ENCODE results near the gene NOVA2. TPM values are rescaled to one million over a fixed set of nuclear protein-coding genes. Genes with fewer than 3 reads are reported as not detected.

The NOVA2 gene
- total RNA-seq, 1 donor from 2014 or later: 6.2 TPM

GRCh38 chr19:45924891-45925447 is 48.7 kb downstream of the NOVA2 start:
- DNase-seq (ENCODE audit: low read depth in 2 of 2): no peak

- DNase-seq (ENCODE audit: low read depth in 2 of 2): peak in 1 of 2 donors; percentile 30
Measured at GRCh38 chr19:45922281-45922680, 51.4 kb downstream of the NOVA2 start.

- DNase-seq (ENCODE audit: low read depth in 2 of 2): peak in 1 of 2 donors; percentile 15
Measured at GRCh38 chr19:45920458-45920857, 53.2 kb downstream of the NOVA2 start.

GRCh38 chr19:45919678-45920077 is 54.0 kb downstream of the NOVA2 start:
- no peak for DNase-seq (ENCODE audit: low read depth in 2 of 2)

- DNase-seq (ENCODE audit: low read depth in 2 of 2): no peak
Measured at GRCh38 chr19:45918721-45919120, 54.9 kb downstream of the NOVA2 start.

GRCh38 chr19:45917421-45918091 is 56.1 kb downstream of the NOVA2 start:
- no peak for DNase-seq (ENCODE audit: low read depth in 2 of 2)

GRCh38 chr19:45913874-45914830 is 59.5 kb downstream of the NOVA2 start, which contains the start of gene NANOS2:
NANOS2 (minus strand) TSS chr19:45914778; CDS start chr19:45914693, 85 bp downstream.
- DNase-seq (ENCODE audit: low read depth in 2 of 2): peak; percentile 30 to 35

- no peak for DNase-seq (ENCODE audit: low read depth in 2 of 2)
Measured at GRCh38 chr19:45911291-45911690, 62.4 kb downstream of the NOVA2 start.

GRCh38 chr19:45908956-45909355 is 64.7 kb downstream of the NOVA2 start:
- peak in 1 of 2 donors; percentile 20 for DNase-seq (ENCODE audit: low read depth in 2 of 2)

GRCh38 chr19:45906221-45906620 is 67.4 kb downstream of the NOVA2 start:
- peak in 1 of 2 donors; percentile 21 for DNase-seq (ENCODE audit: low read depth in 2 of 2)

GRCh38 chr19:45905011-45905410 is 68.7 kb downstream of the NOVA2 start:
- no peak for DNase-seq (ENCODE audit: low read depth in 2 of 2)

- DNase-seq (ENCODE audit: low read depth in 2 of 2): peak; percentile 97 to 99
Measured at GRCh38 chr19:45902651-45903625, 70.7 kb downstream of the NOVA2 start.

- peak in 1 of 2 donors; percentile 16 for DNase-seq (ENCODE audit: low read depth in 2 of 2)
Measured at GRCh38 chr19:45901912-45902650, 71.6 kb downstream of the NOVA2 start, which contains the start of gene MYPOP. MYPOP (minus strand) TSS chr19:45902613; CDS start chr19:45901773, 840 bp downstream.

- DNase-seq (ENCODE audit: low read depth in 2 of 2): peak; percentile 42 to 61
Measured at GRCh38 chr19:45901432-45901911, 72.2 kb downstream of the NOVA2 start.

- DNase-seq (ENCODE audit: low read depth in 2 of 2): no peak
Measured at GRCh38 chr19:45900738-45901431, 72.8 kb downstream of the NOVA2 start.

- no peak for DNase-seq (ENCODE audit: low read depth in 2 of 2)
Measured at GRCh38 chr19:45899919-45900589, 73.6 kb downstream of the NOVA2 start.

GRCh38 chr19:45899253-45899652 is 74.4 kb downstream of the NOVA2 start:
- DNase-seq (ENCODE audit: low read depth in 2 of 2): no peak

- DNase-seq (ENCODE audit: low read depth in 2 of 2): no peak
Measured at GRCh38 chr19:45897261-45897812, 76.3 kb downstream of the NOVA2 start.

Data from lung microvascular endothelial cell (primary cell).